ENCODE data around the gene EPG5. TPM values are rescaled to one million over a fixed set of nuclear protein-coding genes. Genes with fewer than 3 reads are reported as not detected.
"Not testable (repeated sequence)": the region's sequence is repeated elsewhere in the genome, so short reads cannot be mapped to it uniquely, and the experiment has no call there.

The EPG5 gene, protein sequence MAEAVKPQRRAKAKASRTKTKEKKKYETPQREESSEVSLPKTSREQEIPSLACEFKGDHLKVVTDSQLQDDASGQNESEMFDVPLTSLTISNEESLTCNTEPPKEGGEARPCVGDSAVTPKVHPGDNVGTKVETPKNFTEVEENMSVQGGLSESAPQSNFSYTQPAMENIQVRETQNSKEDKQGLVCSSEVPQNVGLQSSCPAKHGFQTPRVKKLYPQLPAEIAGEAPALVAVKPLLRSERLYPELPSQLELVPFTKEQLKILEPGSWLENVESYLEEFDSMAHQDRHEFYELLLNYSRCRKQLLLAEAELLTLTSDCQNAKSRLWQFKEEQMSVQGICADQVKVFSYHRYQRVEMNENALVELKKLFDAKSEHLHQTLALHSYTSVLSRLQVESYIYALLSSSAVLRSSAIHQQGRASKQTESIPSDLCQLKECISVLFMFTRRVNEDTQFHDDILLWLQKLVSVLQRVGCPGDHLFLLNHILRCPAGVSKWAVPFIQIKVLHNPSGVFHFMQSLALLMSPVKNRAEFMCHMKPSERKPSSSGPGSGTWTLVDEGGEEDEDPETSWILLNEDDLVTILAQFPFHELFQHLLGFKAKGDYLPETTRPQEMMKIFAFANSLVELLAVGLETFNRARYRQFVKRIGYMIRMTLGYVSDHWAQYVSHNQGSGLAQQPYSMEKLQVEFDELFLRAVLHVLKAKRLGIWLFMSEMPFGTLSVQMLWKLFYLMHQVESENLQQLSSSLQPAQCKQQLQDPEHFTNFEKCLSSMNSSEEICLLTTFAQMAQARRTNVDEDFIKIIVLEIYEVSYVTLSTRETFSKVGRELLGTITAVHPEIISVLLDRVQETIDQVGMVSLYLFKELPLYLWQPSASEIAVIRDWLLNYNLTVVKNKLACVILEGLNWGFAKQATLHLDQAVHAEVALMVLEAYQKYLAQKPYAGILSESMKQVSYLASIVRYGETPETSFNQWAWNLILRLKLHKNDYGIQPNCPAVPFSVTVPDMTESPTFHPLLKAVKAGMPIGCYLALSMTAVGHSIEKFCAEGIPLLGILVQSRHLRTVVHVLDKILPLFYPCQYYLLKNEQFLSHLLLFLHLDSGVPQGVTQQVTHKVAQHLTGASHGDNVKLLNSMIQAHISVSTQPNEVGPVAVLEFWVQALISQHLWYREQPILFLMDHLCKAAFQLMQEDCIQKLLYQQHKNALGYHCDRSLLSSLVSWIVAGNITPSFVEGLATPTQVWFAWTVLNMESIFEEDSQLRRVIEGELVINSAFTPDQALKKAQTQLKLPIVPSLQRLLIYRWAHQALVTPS (N-terminal part only)
- 9.0 and 11.0 TPM in 2 replicates for total RNA-seq (2014; rRNA removed; shearing (Covaris generic))
- 6.6 and 7.2 TPM in 2 replicates for polyA plus RNA-seq (2014; cell fraction: nucleus; rRNA removed)

DNA sequence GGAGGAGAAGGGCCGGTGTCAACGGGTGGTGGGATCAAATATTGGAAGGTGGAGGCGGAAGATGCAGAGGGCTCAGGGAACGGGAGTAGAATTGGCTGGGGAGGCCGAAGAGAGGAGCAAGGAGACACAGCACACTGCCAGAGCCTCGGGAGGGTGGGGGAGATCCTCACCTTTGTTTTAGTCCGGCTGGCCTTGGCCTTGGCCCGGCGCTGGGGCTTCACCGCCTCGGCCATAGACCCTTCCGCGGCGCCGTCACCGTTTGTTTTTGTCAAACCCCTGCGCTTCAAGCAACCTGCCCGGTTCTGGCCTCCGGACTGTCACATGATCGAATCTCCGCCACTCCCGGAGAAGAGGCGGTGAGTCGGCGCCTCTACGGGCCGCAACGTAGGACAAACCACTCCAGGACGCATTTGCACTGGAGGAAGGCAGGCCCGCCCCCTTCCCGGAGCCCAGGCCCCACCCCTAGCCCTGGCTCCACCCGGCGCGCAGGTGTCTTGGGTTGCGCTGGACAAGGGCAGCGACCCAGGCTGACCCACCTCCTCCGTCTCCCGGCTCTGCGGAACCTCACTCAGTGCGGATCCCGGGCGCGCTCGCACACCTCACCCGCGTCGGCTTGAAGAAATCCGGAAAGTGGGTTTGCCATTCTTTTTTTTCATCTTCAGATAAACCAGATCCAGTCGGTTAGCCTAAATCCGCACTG lies at the start of gene EPG5:
TSS of gene EPG5 (minus strand) at position 323 of the 700 bp plus-strand sequence. CDS start at position 233, 90 bp downstream.
- peak; percentile 84 for DNase-seq (ENCODE audit: extremely low read depth, low read depth)

DNA sequence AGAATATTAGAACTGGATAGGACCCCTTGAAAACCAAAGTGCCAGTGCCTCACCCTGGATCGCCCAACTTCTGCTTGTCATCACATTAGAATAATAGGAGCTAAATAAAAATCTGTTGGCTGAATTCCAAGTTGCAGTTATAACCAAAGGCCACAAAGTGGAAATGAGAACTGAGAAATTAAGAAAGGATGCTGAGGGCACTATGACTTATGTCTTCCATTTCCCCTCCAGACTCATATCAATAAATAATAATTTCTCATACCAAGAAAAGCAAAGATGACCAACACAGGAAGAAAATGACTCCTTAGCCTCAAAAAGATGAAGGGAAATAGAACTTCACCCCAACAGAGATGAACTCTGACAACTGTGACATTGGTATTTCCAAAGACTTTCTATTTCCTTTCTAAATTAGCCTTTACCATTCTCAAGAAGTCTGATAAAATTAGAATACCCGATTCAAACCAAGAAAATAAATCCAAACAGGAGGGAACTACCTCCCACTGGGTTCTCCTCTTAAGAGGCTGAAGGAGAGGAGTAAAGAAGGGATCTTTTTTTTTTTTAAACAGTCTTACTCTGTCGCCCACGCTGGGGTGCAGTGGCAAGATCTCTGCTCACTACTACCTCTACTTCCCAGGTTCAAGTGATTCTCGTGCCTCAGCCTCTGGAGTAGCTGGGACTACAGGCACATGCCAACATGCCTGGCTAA lies 46.5 kb upstream of the EPG5 start:
- no peak for DNase-seq (ENCODE audit: extremely low read depth, low read depth)

DNA sequence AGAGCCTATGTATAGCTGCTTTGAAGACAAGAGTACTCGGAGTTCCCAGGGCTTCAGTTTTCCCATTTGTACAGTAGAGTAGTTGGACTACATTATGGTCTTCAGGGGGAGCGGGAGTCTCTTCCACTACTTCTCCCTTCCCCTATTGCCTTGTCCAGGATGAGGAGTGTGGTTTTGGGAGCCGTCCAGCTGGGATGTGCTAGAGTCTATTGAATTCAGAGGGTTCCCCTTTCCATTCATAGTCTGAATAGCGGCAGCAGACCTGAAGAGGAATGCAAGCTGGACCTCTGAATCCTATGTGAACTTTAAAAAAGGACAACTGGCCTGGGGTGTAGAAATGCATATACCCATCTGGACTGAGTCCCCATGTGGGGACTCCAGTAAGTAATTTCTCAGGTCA lies 43.5 kb upstream of the EPG5 start:
- DNase-seq (ENCODE audit: extremely low read depth, low read depth): no peak

DNA sequence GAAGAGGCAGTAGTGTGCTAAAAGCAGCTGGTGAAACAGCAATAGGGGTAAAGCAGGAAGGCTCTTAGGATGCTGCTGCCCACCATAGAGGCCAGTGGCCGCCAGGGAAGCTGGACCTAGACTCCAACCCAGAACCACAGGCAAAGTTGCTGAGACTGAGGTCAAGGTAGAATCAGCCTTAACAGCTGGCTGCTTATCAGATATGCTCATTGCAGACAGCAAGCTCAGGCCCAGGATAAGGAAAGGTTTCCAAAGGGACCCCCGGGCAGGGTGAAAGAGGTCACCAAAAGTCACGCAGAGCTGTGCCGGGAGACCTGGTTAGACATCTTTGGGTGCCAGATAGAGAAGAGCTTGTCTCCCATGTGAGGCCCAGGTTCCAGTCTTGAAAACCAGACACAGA lies 42.9 kb upstream of the EPG5 start:
- DNase-seq (ENCODE audit: extremely low read depth, low read depth): no peak

DNA sequence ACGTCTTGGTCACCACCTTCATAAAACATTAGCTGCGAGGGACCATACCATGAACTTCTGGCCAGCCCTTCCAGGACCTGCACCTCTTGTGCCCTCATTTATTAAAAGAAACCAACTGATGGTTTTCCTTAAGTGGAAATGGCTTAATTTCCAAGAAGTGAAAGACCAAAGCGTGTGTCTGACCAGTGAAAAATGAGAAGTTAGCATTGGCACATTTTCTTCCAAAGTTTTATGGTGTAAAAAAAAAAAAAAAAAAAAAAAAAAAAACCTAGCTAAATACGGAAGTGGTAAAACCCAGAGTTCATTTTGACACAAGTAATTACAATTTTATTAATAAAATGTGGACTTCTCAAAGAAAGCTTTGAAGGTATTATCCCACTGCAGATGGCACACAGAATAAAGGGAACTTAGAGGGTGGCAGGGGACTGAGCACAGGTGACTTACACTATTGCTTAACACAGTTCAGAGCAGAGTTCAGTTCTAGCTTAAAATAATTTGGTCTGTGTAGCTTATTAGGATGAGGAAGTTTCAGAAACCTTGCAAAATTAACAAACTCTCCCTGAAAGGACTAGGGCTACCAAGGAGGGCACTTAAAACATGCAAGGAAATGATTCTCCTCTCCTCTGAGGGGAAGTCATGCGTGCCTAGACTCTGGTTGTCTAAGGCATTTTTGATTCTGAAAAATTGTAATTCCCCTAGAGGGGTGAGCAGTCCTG lies 42.2 kb upstream of the EPG5 start:
- DNase-seq (ENCODE audit: extremely low read depth, low read depth): no peak

DNA sequence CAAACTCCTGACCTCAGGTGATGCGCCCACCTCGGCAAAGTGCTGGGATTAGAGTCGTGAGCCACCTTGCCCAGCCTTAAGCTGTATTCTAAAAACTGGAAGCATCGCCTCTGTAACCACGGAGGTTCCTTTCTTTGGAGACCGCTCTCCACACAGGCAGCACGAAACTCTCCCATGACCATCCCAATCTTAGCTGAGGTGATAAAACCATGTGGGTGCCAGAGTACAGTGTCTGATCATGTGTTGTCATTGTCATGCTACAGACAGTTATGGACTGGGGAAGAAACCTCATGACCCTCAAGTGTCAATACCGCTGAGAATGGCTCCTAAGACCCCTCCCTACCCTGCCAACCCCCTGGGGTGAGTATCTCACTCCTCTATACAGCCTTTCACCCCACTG lies 41.4 kb upstream of the EPG5 start:
- no peak for DNase-seq (ENCODE audit: extremely low read depth, low read depth)

DNA sequence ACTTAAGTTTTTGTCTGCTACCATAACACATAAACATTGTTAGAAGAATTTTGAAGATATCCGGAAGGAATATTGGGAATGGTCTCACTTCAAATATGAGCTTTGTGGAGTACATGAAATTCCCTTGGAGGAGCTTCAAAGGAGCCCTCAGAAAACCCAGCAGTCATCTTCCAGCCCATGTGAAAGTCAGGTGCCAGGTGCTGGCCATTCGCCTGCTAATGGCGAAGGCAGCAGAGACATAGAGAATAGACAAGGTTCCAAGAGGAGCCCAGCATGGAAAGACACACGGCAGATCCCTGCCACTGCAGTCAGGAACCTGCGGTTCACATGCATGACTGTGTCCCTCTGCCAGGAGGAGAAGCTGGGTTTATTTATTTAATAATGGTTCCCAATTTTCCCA lies 40.0 kb upstream of the EPG5 start:
- no peak for DNase-seq (ENCODE audit: extremely low read depth, low read depth)

DNA sequence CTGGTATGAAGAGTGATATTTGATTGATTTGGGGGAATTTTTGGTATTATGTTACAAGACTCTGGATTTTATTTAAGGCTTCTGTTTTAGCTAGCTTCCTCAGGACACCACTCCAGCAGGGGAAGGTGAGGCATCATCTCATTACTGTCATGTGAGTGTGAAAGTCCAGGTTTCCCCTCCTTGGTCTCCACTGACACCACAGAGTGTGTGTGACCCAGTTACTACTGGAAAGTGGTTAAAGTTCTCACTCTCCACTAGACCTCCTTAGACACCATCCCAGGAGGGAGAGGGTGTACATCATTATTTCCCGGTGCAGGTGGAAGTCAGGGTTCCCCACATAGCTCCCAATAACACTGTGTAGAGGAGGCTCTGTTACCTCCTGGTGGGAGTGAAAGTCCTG lies 35.8 kb upstream of the EPG5 start:
- DNase-seq (ENCODE audit: extremely low read depth, low read depth): no peak

DNA sequence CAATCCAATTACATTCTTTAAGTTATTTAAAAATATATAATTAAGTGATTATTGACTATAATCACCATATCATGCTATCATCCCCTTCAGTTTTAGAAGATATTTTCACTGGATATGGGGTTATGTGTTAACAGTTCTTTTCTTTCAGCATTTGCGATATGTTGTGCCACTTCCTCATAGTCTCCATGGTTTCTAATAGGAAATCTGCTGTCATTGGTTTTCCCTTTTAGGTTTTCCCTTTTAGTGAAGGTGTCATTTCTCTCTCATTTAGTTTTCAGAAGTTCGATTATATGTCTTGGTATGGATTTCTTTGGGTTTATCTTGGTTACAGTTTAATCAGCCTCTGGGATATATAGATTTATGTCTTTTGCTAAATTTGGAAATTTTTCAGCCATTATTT lies 34.8 kb upstream of the EPG5 start:
- DNase-seq (ENCODE audit: extremely low read depth, low read depth): no peak

DNA sequence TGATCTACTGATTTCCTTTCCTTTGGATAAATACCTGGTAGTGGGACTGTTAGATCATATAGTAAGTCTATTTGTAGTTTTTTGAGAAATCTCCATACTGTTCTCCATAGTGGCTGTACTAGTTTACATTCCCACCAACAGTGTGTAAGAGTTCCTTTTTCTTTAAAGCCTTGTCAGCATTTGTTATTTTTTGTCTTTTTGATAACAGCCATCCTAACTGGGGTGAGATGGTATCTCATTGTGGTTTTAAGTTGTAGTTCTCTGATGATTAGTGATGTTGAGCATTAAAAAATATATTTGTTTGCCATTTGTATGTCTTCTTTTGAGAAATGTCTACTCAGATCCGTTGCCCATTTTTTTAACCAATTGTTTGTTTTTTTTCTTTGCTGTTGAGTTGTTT lies 33.9 kb upstream of the EPG5 start:
- no peak for DNase-seq (ENCODE audit: extremely low read depth, low read depth)

DNA sequence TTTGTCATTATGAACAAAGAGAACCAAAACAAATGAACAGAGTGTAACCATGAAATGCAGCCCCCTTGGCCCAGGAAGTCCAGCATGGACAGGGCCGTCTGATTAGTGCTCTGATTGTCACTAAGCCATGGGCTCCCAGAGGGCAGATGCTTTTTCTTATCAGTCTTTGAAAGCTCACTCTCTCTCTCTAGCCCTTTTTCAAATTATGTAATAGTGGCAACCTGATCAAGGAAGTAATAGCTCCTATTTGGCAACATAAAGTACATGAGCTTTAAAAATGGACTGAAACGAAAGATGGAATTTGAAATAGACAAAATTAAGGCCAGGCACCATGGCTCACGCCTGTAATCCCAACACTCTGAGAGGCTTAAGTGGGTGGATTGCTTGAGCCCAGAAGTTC lies 32.4 kb upstream of the EPG5 start:
- DNase-seq (ENCODE audit: extremely low read depth, low read depth): no peak

DNA sequence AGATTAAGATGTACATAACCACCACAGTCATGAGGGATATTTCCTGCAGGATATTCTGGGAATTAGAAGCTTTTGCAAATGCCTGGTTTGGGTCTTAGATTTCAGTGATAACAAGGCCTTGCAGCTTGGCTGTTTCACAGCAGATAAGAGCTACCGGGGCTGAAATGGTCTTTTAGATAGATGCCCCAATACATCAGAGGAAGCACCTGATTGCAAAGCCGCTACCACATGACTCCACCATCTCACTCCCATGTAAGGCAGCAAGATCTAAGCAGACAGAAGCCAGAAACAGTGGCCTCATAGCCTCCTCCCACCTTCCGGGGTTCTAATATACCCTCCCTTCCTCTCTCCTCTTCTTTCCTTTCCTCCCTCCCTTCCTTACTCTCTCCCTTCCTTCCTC lies 31.1 kb upstream of the EPG5 start:
- DNase-seq (ENCODE audit: extremely low read depth, low read depth): no peak

DNA sequence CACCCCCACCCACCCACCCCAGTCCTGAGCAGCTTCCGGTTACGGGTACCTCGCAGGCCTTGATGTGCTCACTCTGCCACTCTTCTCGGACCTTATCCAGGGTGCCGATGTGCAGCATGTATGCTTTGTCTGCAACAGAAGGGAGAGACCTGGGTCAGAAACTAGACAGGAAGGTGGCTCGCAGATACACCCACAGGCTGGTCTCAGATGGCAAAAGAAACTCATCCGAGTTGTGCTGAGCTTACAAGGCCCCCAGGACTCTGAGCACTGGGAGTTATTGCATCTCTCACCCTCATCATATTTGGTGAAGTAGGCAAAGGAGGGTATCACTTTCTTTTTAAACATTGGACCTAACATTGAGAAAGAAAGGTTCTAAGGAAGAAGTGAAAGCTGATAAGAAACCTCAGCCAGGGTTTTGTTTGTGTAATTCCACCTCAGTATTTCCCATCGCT lies 30.6 kb upstream of the EPG5 start:
- no peak for DNase-seq (ENCODE audit: extremely low read depth, low read depth)

DNA sequence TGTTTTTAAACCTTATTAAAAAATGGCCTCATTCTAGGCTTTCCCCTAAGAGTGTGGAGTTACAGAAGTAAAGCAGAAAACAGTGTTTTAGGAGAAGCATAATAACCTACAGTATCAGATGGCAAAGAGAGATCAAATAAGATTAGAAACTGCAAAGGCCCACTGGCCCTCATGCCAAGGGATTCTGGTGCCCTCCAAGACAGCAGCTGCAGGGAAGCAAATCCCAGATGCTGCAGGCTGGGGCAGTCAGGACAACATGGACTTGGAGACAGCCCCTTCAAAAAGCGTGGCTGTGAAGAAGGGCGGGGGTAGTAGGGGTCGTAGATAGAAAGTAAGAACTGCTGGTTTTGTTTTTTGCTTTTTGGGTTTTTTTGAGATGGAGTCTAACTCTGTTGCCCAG lies 28.3 kb upstream of the EPG5 start:
- no peak for DNase-seq (ENCODE audit: extremely low read depth, low read depth)

DNA sequence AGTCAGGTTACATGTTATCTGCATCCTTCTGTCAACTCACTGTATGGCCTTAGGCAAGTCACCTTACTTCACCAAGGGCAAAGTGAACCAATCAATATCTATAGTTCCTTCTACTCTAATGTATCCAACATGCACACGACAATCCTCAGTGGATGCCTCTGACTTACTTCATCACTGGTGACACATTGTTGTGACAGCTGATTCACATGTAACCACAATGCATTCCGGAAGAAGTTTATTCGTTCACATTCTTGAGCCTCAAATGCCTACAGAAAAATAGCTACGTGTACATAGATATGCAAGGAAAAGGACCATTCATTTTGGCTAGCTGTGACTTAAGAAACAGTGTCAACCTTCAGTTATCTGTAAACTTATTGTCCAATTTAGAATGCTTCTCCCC lies 26.3 kb upstream of the EPG5 start:
- peak; percentile 51 for DNase-seq (ENCODE audit: extremely low read depth, low read depth)

DNA sequence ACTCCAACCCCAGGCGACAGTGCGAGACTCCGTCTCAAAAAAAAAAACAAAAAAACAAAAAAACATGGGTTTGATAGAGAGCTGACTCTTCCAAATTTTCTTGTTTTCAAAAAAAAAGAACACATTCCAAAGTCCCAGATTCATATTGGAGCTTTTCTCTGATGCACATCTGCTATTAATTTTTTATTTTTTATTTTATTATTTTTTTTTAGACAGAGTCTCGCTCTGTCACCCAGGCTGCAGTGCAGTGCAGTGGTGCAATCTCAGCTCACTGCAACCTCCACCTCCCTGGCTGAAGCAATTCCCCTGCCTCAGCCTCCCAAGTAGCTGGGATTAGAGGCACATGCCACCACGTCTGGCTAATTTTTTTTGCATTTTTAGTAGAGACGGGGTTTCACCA lies 25.4 kb upstream of the EPG5 start:
- DNase-seq (ENCODE audit: extremely low read depth, low read depth): not testable (repeated sequence)

DNA sequence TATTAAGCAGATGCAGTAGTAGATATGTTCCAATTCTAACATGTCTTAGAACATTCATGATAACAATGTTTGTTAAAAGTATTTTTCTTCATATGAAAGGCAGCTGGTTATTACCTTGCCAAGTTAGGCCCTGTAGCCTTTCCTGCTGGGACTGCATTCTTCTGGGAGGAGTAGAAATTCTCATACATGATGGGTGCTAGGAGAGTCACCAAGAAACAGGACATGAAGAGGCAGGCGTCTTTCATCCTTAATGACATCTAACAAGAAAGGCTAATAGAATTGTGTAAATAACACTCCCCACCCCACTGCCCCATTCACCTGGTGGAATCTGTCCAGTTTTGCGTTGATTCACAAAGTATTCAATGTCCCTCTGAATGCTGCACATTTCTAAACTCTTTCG lies 24.7 kb upstream of the EPG5 start:
- DNase-seq (ENCODE audit: extremely low read depth, low read depth): no peak

DNA sequence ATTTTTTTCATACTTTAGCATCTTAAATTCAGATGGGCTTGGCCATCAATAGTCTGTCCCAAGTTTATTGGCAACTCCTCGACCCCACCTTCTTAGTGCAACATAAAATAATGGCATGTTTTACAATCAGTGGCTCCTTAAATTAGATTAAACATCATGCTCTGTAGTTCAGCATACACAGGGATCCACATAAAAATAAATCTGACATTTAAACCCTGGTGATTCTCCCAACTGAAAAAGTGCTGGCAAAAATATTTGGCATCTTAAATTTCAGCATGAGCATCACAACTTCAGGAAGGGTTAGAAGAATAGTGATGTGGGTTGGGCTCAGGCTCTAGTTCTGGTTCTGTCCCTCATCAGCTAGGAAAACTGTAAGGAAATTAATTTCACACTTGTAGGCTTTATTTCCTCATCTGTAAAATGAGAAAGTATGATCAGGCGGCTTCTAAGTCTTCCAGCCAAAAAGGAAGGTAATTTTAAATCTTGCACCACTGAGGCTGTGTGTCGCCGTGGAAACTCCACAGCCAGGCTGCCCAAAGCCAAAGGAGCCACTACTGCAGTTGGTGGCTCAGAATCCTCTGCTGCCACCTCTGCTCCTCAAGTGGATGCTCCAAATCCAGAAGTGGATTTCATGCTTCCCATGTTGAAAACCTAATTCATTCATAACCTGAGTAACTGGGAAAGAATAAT lies 17.6 kb upstream of the EPG5 start:
- DNase-seq (ENCODE audit: extremely low read depth, low read depth): no peak
